IPS DF 4.7 (cell line): Measurements from ENCODE around the gene ZNF335.
"Not testable (repeated sequence)": the region's sequence is repeated elsewhere in the genome, so short reads cannot be mapped to it uniquely, and the experiment has no call there.

Source experiments
- DNase-seq: peaks from one replicate; pipeline ENCODE4 v3.0.0-alpha.2; 2013; ENCODE audit warnings: low spot score; ENCODE audit errors: extremely low read depth

The ZNF335 gene

DNA sequence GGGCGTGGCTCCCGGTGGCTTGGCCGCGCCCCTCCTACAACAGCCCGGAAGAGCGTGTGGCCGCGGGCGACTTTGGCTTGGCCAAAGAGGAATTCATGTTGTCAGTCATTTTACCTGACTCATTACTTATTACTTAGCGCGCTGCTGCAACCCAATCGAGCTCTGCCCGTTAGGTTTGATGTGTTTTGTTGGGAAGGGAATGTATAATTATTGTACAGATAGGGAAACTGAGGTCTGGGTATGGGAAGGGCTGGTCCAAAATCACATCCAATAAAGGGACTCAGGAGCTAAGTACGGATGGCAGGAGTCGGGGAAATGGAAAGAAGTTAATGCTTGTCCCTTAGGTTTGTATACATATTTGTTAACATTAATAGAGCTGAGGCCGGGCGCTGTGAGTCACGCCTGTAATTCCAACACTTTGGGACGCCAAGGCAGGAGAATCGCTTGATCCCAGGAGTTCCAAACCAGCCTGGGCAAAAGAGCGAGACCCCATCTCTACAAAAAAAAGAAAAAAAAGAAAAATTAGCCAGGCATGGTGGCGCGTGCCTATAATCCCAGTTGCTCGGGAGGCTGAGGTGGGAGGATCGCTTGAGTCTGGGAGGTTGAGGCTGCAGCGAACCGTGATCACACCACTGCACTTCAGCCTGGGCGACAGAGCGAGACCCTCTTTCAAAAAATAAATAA is 639 bp upstream of the ZNF335 start:
- DNase-seq, result no peak

DNA sequence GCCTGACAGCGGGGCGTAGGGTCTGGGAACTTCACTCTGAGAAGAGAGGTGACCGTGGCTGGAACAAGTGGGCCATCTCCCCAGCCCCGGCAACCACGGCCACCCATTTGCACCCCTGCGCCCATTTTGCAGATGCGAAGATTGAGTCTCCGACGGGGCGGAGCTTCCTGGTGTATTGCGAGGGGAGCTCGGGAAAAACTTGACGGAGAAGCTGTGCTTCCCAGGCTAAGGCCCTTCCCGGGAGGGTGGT is 653 bp downstream of the ZNF335 start:
- DNase-seq, result no peak

DNA sequence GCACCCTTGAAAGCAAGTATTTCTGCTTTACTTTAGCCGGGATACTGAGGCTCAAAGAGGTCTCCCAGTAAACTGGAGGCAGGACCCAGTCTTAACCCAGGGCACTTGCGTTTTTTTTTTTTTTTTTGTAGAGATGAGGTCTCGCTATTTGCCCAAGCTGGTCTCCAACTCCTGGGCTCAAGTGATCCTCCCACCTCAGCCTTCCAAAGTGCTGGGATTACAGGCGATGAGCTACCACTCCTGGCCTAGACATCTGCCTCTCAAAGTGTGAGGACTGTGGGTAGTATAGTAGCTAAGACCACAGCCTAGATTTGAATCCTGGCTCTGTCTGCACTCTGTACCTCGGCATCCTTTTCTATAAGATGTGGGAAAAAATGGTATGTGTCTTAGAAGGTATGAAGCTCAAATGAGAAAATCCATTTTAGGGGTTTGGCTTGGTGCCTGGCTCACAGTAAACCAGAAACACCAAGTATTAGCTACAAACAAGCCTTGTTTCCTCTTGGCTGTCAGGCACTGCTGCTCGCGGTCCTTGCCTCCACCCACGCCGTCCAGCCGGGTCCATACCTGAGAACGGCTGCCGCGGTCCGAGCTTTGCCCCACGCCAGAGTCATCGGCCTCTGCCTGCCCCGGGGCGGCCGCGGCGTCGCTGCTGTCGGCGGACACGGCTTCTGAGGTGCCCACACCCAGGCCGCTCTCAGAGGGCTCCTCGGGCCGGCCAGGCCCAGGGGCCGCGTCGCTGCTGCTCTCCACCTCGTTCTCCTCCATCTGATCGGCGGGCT is 1.2 kb downstream of the ZNF335 start:
- DNase-seq, result no peak

DNA sequence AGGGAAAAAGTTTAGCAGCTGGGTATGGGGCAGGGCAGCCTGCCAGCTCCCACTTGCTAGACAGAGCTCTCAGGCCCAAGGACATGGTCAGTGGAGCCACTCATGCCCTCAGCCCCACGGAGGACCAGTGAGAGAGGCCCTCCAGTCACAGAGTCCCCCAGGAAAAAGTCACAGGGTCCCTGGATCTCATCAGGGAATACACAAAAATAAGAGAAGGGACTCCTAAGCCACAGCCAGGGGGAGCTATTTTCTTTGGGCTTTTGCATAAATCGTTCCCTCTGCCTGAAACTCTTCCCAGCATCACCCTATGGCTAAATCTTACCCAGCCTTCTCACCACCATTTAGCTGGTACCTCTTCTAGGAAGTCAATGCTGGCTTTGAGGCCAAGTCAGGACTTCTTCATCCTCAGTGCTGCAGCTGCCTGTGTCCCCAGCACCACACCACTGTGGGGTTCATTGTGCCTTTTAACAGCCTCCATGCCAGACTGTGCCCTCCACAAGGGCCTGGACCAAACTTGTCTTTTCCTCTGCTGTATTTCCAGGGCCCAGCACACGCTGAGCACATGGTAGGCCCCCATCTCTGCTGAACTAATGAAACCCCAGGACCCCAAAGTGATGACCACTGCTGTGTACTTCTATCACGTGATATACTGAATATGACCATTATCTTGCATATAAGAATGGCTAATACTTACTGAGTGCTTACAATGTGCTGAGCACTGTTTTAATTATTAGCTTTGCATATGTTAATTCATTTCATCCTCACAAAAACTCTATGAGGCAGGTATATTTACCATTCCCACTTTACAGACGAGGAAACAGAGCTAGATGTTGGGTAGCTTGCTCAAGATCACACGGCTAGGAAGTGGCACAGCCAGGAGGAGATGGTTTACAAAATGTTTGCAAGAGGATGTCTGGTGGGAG is 2.0 kb downstream of the ZNF335 start:
- DNase-seq, result no peak

DNA sequence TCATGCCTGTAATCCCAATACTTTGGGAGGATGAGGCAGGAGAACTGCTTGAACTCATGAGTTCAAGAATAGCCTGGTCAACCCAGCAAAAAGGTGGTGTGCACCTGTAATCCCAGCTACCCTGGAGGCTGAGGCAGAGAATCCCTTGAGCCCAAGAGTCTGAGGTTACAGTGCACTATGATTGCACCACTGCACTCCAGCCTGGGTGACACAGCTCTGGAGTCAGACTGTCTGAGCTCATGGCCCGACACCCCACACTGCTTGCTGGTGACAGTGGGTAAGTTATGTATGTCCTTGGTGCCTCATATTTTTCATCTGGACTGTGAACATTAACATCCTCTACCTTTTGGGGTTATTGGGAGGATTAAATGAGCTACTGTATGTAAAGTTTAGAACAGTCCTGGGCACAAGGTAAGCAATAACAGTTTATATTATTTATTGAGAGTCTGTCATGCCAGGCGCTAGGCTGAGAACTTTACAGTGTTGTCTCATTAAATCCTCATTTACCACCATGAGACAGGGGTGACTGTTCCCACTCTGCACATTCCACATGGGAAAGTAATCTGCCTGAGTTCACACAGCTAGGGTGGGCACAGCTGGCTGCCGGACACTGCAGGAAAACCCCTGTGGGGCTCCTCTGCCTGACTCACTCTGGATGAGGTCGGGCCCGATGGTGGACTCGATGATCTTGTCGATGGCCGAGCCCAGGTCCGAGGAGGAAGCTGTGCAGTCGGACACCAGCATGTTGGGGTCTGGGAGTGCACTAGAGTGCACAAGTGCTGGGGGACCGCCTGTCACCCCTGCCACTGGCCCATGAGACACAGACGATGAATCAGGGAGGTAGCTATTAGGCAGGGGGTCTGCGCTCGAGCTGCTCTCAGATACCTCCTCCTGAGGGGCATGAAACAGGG is 2.9 kb downstream of the ZNF335 start:
- DNase-seq, result no peak

DNA sequence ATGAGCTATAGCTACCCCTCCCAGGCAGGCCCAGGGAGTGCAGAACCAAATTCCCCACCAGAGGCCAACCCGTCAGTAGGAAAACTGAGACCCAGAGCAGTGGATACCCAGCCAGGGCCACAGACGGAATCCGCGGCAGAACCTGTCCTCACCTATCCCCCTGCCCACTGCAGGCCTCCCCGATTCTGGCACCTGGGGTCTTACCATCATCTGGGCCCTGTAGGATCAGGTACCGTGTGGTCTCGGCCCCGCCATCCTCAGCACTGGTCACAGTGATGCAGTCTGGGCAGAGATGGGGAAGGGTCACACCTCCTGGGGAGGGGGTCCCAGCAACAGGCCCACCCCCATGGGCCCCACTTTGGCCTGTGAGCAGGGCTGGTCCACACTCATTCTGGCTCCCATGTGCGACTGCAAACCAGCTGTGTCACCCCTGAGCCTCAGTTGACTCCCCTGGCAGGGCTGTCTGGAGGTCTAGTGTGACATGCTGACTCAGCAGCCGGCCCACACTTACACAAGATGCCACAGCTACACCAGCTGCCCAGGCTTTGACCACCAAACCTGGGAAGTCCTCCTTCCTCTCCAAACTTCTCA is 3.8 kb downstream of the ZNF335 start:
- no peak for DNase-seq

DNA sequence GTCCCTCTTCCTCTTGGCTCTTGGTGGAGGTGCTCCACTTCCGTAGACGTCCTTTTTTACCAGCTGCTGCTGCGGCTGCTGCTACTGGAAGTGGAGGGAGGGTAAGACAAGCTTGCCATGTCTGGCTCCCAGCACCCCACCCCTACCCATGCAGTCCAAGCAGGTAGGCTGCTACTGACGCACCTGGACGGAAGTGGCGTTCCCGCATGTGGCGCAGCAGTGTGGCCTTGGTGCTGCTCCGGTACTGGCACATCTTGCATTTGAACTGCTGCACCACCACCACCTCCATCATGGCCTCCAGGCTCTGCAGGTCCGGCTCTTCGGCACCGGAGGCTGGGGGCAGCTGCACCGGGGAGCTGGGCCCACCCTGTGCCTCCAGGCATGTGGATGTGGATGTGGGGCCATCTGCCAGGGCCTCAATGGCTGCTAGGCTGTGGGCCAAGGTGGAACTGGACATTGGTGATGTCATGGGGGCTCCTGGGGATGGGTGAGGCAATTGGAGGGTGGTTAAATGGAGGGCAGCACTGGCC is 4.4 kb downstream of the ZNF335 start:
- no peak for DNase-seq

DNA sequence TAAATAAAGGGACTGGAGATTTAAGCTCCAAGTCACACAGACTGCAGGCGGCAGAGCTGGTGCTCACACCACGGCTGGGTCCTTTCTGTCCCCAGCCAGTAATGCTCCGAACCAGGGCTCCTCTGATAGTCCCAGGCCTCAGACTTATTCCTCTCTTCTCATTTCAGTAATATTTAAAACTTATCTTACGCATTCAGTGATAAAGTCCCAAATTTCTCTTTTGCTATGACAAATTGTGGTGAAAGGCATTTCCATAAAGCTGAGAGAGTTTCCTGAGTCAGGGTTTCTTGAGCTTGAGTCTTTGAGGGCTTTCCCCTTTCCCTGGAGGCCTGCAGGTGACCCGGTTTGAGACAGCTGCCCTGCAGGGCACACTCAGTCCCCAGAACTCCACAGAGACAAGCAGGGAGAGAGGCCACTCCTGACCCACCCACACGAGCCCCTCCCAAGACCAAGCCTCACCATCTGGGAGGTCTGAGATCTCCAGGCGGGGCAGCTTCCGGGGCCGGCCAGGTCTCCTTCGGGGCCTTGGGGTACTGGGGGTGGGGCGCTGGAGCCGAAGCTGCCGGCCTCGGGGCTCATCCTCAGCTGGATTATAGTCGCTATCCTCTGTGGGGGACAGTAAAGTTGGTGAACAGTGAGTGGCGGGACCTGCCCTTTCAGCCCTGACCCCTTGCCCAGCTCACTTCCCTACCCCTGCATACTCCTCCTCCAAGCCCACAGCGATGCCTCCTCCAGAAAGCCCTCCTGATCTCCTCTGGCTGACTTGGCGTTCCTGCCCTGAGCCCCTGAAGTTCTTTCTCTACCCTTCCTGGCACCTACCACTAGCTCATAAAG is 6.6 kb downstream of the ZNF335 start:
- no peak for DNase-seq

DNA sequence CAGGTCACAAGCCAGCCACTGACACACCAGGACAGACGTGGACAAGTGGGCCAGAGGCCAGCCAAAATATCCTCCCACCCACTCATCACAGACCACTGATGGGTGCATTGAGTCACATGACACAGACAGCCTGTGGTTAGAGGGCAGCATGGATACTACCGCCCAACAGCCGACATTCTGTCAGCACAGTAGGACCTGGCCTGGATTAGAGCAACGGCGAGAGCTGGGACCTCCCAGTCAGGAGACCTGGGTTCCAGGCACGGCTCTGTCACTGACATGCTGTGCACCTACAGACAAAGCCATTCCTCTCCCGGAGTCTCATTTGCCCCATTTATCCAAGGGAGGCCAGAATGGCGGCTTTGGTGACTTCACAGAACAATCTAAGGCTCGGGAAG is 8.0 kb downstream of the ZNF335 start:
- no peak for DNase-seq

DNA sequence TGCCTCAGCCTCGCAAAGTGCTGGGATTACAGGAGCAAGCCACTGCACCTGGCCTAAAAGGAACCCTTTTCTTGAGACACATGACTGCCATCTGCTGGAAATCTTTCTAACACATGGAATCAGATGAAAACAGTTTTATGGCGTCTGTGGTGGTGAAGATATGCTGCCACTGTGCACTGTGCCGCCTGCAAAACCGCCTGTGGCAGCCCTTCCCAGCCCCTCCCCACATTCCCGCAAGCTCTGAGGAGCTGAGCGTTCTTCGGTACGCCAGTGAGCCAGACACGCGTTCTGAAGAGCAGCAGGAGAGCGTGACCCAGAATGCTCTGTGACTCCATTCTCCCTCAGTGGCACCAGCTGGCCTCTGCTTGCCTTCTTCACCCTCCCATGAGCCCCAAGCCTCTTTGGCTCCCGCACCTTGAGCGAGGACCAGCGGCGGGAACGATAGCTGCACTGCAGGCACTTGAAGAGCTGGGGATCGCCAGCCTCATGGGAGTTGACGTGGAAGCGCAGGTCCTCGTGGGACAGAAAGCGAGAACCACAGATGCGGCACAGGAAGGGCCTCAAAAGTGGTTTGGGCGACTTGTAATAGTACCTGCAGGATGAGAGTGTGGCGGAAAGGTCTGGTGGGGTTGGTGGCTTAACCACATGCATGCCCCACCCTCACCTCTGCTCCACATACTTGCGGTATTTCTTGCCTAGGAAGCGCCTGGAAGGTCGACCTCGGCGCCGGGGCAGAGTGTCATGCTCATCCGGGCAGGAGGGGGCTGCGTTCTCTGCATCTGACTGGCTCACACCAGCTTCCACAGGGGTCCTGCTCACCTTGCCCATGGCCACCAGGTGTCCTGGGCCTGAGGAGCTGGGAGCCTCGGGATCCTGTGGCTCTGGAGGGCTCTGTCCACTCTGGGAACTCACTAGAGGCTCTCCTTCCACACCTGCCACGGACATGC is 8.7 kb downstream of the ZNF335 start:
- no peak for DNase-seq

DNA sequence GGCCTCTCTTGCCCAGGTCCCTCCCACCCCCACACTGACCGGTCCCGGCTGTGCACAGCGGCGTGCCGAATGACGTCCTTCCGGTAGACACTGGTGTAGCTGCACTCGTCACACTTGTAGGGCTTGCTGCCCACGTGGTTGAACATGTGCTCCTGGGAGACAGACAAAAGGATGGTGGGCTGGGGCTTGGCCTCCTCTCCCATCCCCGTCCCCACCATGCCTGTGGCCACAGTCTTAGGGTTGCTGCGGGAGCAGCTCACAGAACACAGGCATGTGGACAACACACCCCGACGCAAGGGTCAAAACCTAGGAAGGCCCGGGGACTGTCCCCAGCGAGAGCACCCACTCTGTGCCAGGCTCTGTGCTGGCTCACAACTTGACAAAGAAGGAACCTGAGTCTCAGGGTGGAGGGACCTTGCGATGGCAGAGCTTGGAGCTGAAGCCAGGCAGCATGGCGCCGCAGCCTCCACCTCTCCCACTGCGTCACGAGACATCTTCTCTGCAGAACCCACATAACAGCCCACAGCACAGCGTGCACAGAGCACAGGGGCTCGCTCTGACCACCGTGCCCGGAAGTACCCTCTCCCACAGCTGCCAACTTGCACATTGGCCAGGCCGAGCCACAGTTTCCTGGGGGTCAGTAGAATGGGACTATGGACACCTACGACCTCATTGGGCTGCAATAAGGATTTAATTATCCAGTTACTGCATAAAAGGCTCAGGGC is 9.8 kb downstream of the ZNF335 start:
- DNase-seq, result no peak

DNA sequence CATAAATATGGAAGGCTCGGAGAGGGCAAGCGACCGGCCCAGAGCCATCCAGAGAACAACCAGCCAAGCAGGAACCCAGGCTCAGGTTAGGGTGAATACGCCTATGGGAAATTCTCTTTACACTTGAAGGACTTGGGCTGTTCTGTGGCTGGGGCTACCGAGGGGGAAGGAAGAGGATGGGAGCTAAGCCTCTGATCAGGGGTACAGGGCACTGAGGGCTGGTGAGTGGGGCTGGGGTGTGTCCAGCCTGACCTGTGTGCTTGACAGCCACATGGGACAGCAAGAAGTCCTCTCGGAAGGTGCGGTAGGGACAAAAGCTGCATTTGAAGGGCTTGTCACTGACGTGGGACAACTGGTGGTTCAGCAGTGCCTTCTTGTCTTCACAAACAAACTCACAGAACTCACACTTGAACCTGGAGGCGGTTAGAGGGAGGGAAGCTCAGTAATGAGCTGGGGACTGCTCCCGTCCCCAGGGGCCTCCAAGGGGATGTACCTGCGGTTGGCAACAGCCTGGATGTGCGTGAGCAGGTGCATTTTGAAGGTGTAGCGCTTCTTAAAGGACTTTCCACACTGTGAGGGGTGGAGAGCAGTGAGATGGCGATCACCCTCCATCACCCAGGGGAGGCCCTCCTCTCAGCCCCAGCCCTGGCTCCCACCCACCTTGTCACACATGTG is 11.9 kb downstream of the ZNF335 start:
- no peak for DNase-seq

DNA sequence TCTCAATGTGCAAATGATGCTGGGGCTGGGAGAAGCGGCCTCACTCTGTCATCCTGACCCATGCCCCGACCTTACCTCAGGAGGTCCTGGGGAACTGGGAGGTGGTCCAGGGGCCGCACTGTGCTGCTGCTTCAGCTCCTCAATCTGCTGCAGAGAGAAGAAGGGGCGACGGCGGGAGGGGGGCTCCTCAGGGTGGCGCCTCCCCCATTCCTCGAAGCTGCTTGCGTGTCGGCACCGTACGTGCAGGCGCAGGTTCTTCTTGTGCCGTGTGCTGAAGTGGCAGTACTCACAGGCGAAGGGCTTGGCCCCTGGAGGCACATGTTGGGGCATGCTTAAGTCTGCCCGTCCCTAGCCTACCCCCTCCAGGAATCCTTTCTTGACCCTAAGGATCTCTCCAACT is 12.9 kb downstream of the ZNF335 start:
- DNase-seq, result no peak

DNA sequence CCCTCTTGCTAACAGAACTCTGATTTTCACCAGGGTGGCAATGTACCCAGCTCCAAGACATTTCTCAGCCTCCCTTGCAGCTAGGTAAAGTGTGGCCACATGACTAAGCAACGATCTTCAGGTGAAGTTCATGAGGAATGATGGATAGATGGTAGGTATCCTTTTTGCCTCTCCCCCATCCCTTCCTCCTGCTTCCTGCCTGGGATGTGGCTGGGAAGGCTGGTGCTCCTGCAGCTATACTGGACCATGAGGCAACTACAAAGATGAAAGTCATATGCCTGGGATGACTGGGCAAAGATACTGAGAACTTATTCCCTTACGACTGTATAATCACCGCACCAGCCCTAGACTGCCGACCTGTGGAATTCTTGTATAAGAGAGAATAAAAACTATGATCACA is 13.4 kb downstream of the ZNF335 start:
- DNase-seq, result no peak

DNA sequence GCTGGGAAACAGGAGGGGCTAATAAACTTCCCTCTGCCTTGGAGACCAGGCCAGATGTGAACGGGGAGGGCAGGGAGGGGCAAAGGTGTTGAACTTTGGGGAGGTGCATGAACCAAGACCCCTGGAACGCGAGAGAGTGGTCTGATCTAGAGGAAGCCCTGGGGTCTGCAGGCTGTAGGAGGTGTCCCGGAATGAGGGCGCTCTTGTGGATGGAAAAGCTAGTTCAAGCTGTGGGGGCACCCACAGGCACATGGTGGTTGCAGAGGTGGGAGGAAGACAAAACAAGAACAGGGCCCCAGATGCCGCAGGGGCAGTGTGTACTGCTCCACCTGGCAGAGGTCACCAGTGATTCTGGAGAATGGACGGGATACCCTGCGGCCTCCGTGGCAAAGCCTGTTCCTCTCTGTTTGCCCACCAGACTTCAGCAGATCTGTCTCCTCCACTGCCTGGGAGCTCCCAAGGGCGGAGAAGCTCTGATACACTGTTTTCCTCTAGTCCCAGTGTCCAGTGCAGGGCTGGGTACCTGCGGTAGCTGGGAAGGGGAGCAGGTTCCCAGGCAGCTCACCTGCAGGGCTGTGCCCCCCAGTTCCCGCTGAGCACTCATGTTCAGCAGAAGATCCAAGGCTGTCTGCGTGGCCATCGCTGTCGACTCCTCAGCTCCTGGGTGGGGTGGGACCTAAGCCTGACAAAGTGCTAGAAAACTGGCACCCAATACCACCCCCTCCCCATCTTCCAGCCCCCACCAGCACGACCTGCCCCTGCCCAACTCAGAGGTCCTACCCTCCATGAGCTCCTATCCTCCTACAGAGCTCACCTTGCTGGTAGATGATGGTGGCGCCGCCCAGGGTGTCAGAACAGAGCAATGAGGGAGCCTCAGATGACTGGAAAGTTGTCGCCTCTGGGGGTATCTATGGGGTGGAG is 14.7 kb downstream of the ZNF335 start:
- no peak for DNase-seq

DNA sequence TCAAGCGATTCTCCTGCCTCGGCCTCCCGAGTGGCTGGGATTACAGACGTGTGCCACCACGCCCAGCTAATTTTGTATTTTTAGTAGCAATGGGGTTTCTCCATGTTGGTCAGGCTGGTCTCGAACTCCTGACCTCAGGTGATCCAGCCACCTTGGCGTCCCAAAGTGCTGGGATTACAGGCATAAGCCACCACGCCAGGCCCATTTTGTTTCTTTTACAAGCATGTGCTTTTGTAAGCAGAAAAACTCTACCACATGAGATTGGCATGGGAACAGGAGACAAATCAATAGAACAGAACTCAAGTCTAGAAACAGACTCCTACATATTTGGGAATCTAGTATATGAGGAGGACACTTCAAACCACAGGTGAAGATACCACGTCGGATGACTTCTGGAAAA is 15.7 kb downstream of the ZNF335 start:
- not testable (repeated sequence) for DNase-seq
